ENCODE data around the gene NFXL1.
"Not testable (repeated sequence)": the region's sequence is repeated elsewhere in the genome, so short reads cannot be mapped to it uniquely, and the experiment has no call there.

The NFXL1 gene

DNA sequence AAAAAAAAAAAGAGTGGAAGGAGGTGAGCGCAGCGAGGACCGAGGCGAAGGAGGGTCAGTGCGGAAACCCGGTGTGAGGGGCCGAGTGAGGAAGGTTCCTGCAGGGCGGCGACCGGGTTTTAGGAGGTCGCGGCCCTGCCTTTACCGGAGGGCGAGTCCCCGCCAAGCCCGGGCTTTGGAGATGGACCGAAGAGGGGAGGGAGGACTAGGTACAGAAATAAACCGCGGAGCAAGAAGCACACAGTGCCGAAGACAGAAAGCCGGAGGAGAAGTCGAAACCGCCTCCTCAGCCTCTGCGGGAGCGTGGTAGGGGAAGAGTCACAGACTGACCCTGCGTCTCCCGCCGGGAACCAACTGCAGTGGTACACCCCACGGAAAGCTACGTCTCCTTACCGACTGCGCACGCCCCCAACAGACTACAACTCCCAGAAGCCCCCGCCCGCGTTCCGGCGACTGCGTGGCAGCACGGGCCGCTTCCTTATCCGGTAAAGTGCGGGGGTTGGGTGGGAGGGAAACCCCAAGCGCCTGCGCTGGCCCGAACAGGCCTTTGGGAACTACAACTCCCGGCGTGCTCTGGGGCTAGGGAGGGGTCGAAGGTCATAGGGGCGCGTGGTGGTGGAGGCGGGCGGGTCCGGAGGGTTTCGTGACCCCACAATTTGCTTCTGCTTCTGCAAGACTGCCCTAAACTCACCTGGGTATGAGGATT is at the start of gene NFXL1:
Gene NFXL1, minus strand, starts transcription at position 364 of the 706 bp plus-strand sequence. CDS start 380 bp downstream, outside the sequence.
- DNase-seq = peak; percentile 95 to 96

DNA sequence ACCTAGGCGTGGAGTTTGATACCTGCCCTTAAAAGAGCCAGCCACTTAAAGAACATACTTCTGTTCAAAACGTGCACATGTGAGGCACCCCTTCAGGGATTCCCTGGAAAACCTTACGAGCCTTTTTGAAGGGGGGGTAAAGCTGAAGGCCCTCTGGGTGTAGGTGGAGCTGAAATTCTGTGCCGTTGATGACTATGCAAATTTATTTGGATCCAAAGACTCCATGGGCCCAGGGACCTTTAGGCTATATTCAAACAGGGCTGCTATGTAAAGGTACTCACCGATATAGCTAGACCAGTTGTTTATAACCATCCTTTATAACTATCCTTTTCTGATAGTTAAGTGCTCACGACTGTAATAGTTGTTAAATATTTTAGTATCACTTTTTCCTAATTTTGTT is 40.3 kb upstream of the NFXL1 start:
- no peak for DNase-seq

DNA sequence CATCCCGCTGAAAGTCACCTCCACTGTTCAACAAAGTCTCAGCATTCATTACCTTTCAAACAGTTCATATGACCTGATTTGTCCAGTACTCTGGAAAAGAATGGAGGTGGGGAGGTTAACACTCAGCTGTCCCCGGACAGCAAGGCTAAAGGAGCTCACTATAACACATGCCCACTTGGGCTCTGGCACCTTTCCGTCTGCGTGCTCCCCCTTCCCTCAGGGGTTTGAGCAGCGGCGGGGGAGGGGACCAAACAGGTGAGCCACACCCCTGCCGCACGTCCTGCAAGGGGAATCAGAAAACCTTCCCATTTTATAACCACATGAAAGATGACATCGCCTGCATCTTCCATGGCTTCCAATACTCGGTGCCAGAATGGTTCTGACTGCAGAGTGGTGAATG is 39.9 kb upstream of the NFXL1 start:
- DNase-seq = no peak

DNA sequence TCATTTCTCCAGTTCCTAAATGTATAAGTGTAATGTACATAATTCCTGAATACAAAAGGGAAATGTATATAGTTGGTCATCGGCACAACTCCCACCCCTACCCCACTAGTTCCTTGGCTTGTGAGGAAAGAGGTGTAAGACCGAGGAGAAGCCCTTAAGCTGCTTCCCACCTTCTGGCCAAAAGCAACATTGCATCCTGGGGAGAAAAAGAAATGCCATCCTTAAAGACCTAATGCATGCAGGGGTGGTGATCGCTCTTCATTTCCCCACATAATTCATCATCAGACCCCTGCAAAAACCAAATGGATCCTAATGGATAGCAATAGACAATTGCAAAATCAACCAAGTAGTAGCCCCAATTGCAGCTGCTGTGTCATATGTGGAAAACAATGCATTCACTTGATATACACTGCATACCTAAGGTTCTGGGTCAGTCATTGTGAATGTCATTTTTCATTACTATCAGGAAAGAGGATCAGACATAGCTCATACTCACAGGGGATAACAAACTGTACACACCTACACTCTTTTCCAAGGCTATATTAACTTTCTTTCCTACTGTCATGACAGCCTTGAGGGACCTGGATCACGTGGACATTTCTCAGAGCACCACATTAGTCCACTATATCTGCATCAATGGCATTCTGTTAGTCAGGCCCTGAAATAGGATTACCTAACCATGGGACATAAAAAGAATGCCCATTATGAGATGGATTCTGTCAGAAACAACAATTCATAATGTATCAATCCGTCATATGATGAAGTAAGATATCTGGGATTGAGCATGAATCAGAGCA is 31.7 kb upstream of the NFXL1 start:
- DNase-seq = no peak

DNA sequence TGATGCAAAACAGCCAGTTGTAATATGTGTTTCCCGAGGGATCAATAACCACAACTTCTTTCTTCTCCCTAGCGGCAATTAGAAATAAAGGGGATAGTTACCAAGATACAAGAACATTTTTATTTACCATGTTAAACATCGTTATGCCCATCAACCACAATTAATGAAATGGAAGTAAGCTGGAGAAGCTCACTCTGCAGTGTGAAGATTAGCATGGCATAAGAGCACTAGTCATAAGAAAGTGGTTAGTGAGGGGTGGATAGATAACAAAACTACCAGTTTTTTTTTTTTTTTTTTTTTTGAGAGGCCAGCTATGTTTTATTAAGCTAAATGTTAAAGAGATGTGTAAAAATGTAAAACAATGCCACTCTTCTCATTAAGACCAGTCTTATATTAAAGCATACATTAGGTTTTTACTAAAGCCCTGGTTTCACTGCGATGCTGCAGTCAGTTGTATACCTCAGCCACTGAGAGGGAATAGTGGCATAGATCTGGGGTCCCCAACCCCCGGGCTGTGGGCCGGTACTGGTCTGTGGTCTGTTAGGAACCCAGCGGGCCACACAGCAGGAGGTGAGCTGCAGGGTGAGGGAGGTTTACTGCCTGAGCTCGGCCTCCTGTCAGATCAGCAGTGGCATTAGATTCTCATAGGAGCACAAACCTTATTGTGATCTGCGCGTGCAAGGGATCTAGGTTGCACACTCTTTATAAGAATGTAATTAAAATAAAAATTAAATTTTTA is 27.9 kb upstream of the NFXL1 start:
- DNase-seq = no peak

DNA sequence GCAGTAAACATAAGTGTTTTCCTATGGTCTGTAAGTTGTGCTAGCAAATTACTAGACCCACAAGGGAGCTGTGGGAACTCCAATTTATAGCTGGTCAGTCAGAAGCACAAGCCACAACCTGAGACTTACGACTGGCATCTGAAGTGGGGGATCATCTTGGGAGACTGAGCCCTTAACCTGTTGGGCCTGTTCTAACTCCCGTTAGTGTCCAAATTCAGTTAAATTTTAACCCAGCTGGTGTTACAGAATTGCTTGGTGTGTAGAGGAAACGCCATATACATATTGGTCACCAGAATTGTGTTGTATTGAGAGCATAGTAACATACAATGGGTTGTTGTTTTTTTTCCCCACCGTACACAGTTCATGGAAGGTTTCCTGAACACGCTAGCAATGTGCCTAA is 25.1 kb upstream of the NFXL1 start:
- DNase-seq = no peak

DNA sequence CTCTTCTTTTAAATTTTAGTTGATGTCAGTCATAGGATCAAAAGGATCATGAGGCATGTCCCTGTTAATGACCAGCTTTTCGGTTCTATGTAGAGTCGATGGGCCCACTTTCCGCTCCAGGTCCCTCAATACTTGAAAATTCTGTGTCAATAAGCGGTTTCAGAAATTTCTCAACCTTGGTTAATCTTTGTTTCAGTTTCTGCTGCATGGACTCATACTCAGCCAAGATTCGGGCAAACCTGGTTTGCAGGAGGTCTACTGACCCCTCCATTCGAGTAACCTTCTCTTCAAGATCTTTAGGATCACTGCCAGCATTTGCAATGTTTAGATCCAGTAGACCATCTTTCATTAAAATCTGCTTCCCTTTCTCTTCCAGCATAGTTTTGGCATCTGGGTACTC is 22.0 kb upstream of the NFXL1 start:
- no peak for DNase-seq

DNA sequence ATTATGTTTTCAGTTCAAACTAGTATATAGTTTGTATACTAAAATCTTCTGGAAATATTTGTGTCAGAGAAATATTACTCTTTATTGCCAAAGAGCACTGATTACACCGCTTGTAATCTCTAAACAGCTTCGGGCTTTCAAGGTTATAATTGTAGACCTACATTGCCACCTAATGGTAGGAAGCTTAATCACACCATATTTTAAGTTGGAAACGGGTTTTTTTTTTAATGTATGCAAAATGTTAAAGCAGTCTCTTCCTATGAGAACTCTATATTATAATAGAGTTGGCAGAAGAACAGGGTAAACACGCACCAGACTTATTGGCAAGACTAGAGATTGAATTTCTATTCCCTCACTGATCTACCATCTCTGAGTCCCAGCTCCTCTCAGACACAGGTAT is 19.5 kb upstream of the NFXL1 start:
- peak in 1 of 2 donors; percentile 58 for DNase-seq

DNA sequence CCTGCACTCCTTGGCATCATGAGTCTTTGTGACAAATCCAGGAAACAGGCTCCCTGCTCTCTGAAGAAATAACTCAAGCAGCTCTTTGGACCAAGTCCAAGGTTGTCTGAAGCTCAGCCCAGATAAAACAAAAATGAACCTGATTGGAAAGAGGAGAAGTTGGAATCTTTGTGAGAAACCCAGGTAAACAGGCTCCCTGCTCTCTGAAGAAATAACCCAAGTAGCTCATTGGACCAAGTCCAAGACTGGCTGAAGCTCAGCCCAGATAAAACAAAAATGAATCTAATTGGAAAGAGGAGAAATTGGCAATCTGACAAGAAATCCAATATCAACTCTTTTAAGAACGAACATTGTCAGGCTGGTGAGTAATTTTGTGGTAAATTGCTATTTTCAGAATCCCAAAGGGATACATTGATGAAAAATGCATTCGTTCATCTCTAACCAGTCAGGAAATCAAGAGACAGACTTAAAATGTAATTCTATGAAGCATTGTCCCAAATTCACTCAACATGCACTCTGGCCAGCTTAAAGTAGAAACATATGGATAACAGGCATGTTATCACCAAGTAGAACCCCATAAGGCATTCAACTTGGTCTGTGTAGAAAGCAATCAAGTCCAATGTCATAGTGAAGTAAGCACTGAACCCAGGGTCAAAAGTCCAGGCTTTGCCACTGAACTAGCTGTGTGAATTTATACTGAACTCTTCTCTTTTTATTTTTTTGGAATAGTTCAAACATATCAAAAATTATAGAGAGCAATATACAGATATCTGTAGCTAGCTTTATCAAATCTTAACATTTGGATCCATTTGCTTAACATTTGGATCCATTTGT is 16.8 kb upstream of the NFXL1 start:
- no peak for DNase-seq

DNA sequence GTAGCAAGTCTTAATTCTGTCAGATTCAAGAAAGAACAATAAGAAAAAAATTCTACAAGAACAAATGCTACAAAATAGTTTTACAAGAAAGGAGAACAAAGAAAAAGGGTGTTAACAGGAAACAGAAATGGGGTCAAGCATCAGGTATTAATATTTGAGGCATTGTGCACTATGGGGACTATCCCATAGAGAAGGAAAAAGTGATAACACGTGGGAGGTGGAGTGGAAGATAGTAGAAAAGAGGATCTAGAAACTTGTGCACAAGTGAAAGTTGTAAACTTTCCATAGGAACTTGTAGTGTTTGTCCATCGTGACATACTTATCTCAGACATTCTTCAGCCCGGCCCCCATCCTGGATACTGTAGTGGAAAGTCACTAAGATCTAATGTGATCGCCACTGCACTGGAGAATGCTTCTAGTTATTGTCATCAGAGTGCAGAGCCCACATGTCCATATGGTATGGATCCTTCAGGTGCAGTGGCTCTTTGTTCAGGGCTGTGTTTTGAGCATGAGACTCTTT is 15.4 kb upstream of the NFXL1 start:
- DNase-seq = no peak

DNA sequence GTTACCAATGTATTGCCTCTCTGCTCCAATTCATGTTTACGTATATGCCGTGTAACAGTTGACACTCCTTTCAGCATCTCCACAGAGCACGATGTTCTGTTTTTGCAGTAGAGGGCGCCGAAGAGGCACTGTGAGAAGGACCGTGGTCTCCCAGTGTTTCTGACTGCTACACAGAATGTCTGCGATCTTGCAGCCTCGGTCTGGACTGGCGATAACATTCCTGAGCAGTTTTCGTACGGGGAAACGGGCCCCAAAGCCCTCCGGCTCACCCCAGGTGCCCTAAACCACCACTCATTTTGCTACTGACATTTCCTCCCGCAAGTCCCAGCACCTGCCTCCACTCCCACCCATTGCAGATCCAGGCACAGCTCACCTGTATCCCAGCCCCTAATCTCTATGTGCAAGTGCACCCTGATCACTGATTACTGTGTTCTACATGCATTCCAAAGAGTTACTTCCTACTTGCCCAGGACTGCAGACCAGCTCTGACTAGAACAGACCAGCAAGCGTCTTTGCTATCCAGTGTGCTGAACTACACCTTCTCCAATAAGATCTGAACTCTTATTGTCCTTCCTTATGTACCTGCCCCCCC is 12.4 kb upstream of the NFXL1 start:
- peak; percentile 50 to 59 for DNase-seq

DNA sequence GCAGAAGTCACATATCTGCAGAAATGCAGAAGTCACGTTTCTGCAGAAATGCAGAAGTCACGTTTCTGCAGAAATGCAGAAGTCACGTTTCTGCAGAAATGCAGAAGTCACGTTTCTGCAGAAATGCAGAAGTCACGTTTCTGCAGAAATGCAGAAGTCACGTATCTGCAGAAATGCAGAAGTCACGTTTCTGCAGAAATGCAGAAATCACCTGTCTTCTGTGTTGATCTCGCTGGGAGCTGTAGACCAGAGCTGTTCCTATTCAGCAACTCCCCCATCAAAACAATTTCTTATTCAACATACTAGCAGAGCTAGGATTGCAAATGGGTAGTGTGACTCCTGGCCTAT is 8.9 kb upstream of the NFXL1 start:
- peak in 1 of 2 donors; percentile 55 for DNase-seq

DNA sequence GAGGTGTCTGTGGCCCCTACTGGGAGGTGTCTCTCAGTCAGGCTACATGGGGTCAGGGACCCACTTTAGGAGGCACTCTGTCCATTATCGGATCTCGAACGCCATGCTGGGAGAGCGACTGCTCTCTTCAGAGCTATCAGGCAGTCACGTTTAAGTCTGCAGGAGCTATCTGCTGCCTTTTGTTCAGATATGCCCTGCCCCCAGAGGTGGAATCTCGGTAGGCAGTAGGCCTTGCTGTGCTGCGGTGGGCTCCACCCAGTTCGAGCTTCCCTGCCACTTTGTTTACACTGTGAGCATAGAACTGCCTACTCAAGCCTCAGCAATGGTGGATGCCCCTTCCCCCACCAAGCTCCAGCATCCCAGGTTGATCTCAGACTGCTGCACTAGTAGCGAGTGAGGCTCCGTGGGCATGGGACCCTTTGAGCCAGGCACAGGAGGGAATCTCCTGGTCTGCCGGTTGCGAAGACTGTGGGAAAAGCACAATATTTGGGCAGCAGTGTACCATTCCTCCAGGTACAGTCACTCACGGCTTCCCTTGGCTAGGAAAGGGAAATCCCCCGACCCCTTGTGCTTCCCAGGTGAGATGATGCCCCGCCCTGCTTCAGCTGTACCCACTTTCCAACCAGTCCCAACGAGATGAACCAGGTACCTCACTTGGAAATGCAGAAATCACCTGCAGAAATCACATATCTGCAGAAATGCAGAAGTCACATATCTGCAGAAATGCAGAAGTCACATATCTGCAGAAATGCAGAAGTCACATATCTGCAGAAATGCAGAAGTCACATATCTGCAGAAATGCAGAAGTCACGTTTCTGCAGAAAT is 8.3 kb upstream of the NFXL1 start:
- not testable (repeated sequence) for DNase-seq

DNA sequence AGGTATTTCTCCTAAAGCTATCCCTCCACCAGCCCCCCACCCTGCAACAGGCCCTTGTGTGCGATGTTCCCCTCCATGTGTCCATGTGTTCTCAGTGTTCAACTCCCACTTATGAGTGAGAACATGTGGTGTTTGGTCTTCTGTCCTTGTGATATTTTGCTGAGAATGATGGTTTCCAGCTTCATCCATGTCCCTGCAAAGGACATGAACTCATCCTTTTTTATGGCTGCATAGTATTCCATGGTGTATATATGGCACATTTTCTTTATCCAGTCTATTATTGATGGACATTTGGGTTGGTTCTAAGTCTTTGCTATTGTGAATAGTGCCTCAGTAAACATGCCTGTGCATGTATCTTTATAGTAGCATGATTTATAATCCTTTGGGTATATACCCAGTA is 2.8 kb upstream of the NFXL1 start:
- not testable (repeated sequence) for DNase-seq

DNA sequence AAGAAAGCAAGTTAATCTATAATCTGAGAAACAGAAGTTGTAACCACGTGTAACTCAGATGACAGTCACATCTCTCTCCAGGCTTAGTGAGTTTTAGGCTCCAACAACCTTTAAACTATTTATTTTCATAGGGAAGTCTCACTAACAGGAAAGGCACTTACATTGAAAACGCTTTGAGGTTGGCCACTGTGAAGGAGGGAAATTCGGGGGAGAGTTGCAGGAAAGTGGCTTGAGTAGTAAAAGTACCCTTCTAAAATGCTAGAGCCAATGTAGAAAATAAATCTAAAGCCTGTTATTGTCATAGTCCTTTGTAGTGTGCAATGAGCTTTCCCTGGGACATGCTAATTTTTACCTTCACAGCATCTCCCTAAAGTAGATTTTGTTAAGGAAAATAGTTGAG is 995 bp upstream of the NFXL1 start:
- DNase-seq = no peak

DNA sequence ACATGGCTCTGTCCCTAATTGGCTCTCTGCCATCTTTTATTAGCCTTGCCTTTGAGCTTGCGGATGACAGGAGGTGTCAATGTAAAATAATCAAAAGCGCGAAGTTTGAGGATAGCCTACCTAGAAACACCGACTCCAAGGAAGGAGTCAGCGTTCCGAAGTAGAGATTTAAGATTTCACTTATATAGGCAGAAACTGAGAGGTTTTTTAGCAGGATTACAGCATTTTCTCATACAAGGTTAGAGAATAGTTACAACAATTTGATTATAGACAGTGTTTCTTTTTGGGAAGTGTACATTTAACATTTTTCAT is 499 bp upstream of the NFXL1 start:
- DNase-seq = no peak

DNA sequence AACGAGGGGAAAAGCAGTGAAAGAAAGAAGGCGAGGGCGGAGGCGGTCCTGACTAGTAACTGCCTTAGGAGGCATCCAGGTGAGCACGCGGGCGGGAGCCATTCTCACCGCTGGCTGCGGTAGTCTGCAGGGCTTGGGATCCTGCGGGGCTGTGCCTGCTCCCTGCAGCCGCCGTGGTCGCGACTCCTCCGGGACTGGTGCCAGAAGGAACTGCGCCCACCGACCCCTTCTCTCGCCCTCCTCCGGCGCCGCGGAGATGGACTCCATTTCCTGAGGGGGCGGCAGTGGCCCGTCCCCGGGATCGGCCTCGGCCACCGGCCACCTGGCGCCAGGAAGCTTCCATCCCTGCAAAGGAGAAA is 543 bp downstream of the NFXL1 start:
- peak; percentile 2 to 33 for DNase-seq

DNA sequence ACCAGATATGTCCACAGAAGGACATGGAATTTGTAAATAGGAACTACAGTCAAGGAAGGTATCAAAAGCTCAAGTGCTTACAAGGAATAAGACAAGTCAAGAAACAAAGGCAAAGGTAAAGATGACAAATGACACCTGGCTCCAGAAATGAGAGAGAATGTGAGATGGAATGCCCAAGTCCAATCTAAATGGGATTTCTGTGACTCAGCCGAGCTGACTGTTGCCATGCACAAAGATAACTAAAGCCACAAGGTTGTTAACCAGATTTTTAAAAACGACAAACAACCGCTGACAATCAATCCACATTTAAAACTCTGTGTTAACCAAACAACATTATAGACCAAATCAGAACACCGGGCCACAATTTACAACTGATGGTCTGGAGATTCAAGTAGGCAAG is 1.1 kb downstream of the NFXL1 start:
- DNase-seq = no peak

DNA sequence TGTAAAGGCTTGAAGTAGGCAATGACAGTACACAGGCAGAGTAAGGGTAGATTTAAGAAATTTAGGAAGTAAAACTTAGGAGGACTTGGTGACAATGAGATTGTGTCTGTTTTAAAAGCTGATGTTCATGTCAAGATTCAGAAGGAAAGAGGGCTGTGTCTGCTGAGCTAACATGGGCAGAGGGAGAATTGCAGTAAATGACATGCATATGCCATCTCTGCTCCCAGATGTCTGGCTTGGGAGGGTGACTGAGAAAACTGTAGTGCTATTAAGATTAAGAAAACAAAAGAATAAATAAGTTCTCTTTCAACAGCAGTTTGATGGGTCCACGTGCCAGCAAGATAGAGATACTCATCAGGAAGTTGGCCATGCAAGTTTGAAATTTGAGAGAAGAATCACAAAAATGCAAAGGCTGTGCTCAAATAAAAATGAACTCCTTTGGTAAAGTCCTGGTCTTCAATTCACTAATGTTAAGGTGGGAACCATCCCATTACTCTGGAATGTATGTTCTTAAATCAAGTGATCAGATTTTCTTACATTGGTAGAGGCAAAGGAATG is 7.2 kb downstream of the NFXL1 start:
- DNase-seq = no peak

DNA sequence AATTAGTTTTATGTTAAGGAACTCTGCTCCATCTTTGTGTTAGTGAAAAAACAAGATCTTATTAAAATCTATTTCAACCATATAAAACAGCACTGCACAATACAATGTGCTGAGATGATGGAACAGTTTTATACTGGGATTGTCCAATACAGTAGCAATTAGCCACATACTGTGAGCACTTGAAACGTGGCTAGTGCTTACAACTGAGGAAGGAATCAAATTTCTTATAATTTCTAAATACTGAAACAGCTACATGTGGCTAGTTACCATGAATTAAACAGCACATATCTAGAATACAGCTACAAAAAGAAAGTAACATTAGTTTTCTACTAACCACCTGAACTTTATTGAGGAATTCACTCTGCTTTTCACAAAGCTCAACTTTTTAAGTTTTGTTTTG is 14.7 kb downstream of the NFXL1 start:
- DNase-seq = no peak

DNA sequence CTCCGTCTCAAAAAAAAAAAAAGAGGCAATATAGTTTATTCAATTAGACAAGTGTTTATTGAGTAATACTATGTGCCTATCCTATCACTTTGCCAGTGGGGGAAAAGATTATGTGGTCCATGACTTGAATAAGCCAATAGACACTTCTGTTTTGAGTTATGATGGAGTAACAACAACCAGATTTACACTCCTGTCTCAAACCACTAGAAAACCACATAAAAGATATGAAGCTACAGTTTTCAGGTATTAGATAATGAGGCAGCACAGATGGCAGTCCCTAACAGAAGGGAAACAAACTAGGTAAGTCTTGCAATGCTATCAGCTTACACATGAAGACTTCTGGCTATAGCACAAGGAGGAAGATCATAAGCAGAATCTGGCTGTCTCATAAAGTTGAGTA is 22.5 kb downstream of the NFXL1 start:
- DNase-seq = no peak
